Trophoblast cell (in vitro differentiated cells and primary cell): Measurements from ENCODE around the gene SLC35C1.

Experiments used
- DNase-seq, 2 donors: peaks; one replicate each; pipeline ENCODE4 v3.0.0-alpha.2; 2016
- H2AFZ ChIP-seq: 2 replicates; pipeline ENCODE4 v1.6.1; 2013; ENCODE audit warnings: low read length, moderate library complexity, mild to moderate bottlenecking; ENCODE audit not compliant: insufficient read depth, poor library complexity
- H2AK5ac ChIP-seq: 2 replicates; pipeline ENCODE4 v1.6.1; 2013; ENCODE audit warnings: mild to moderate bottlenecking, low read length
- H2BK120ac ChIP-seq: 2 replicates; pipeline ENCODE4 v1.6.1; 2013; ENCODE audit warnings: low read length, mild to moderate bottlenecking, moderate library complexity; ENCODE audit not compliant: insufficient read depth, poor library complexity
- H2BK12ac ChIP-seq: 2 replicates; pipeline ENCODE4 v1.6.1; 2013; ENCODE audit warnings: mild to moderate bottlenecking, low read length, moderate library complexity
- H2BK5ac ChIP-seq: 2 replicates; pipeline ENCODE4 v1.6.1; 2013; ENCODE audit warnings: low read length, low read depth, moderate library complexity, mild to moderate bottlenecking; ENCODE audit not compliant: poor library complexity
- H3K14ac ChIP-seq: 2 replicates; pipeline ENCODE4 v1.6.1; 2013; ENCODE audit warnings: mild to moderate bottlenecking, low read length
- H3K18ac ChIP-seq: 2 replicates; pipeline ENCODE4 v1.6.1; 2013; ENCODE audit warnings: mild to moderate bottlenecking, low read length
- H3K23ac ChIP-seq: 2 replicates; pipeline ENCODE4 v1.6.1; 2013; ENCODE audit warnings: low read length
- H3K27ac ChIP-seq: 2 replicates; pipeline ENCODE4 v1.5.1; 2013; ENCODE audit warnings: low read depth, mild to moderate bottlenecking, inconsistent platforms, low read length, moderate library complexity
- H3K27me3 ChIP-seq: 2 replicates; pipeline ENCODE4 v1.6.1; 2013; ENCODE audit warnings: inconsistent platforms, mild to moderate bottlenecking, low read length, moderate library complexity; ENCODE audit not compliant: insufficient read depth
- H3K36me3 ChIP-seq, 2 experiments: 1 replicate in 1 of 2; 2 replicates in 1 of 2; pipeline ENCODE4 v1.6.1; 2013; ENCODE audit warnings: low read length in 2 of 2, mild to moderate bottlenecking in 2 of 2, moderate library complexity in 1 of 2; ENCODE audit not compliant: insufficient read depth in 2 of 2, control insufficient read depth in 1 of 2
- H3K4ac ChIP-seq: 2 replicates; pipeline ENCODE4 v1.6.1; 2013; ENCODE audit warnings: low read depth, mild to moderate bottlenecking, low read length, moderate library complexity
- H3K4me1 ChIP-seq, 2 experiments: 1 replicate in 1 of 2; 2 replicates in 1 of 2; pipeline ENCODE4 v1.6.1; 2013; ENCODE audit warnings: low read length in 2 of 2, mild to moderate bottlenecking in 2 of 2, moderate library complexity in 1 of 2; ENCODE audit not compliant: insufficient read depth in 2 of 2, control insufficient read depth in 1 of 2
- H3K4me2 ChIP-seq: 2 replicates; pipeline ENCODE4 v1.6.1; 2013; ENCODE audit warnings: inconsistent platforms, mild to moderate bottlenecking, low read length, moderate library complexity
- H3K4me3 ChIP-seq: 2 replicates; pipeline ENCODE4 v1.5.1; 2013; ENCODE audit warnings: mild to moderate bottlenecking, low read depth, low read length, inconsistent platforms
- H3K79me1 ChIP-seq: one replicate; pipeline ENCODE4 v1.6.1; 2013; ENCODE audit warnings: low read length
- H3K79me2 ChIP-seq: 2 replicates; pipeline ENCODE4 v1.6.1; 2013; ENCODE audit warnings: low read length, mild to moderate bottlenecking; ENCODE audit not compliant: control insufficient read depth, insufficient read depth, poor library complexity
- H3K9ac ChIP-seq: 2 replicates; pipeline ENCODE4 v1.6.1; 2013; ENCODE audit warnings: mild to moderate bottlenecking, low read length
- H3K9me3 ChIP-seq: 2 replicates; pipeline ENCODE4 v1.6.1; 2013; ENCODE audit warnings: low read depth, mild to moderate bottlenecking, control low read depth, inconsistent platforms, low read length; ENCODE audit not compliant: insufficient read depth
- H4K12ac ChIP-seq: 2 replicates; pipeline ENCODE4 v1.6.1; 2013; ENCODE audit warnings: low read depth, mild to moderate bottlenecking, low read length, moderate library complexity
- H4K8ac ChIP-seq: 2 replicates; pipeline ENCODE4 v1.6.1; 2013; ENCODE audit warnings: low read depth, mild to moderate bottlenecking, low read length, moderate library complexity
- H4K91ac ChIP-seq: one replicate; pipeline ENCODE4 v1.6.1; 2013; ENCODE audit warnings: low read depth, mild to moderate bottlenecking, low read length, moderate library complexity
- WGBS: extraction: QIAGEN DNeasy Blood & Tissue Kit; methylation state at CpG from one replicate; pipeline ENCODE4 v1.1.7; 2013; ENCODE audit warnings: missing lambda C conversion rate; ENCODE audit not compliant: insufficient read length, insufficient coverage; ENCODE audit errors: extremely low coverage; 5-methylcytosine and 5-hydroxymethylcytosine counted together

Gene SLC35C1

GRCh38 chr11:45844822-45845578 lies 40.1 kb downstream of the SLC35C1 start:
- Histone ChIP-seq H2BK5ac (no peak overlapping the region), H3K36me3 (no peaks in the 10 kb centered on the region), H3K9me3 (peaks cover 3% of the 10 kb centered on the region), H3K23ac (no peak overlapping the region), H4K91ac (no peak overlapping the region), H3K14ac (no peak overlapping the region), H3K79me1 (peaks cover 5% of the 10 kb centered on the region), H3K27me3 (no peaks in the 10 kb centered on the region), H2BK120ac (no peak overlapping the region), H3K4ac (no peak overlapping the region), H3K4me1 (peaks cover 5 to 8% of the 10 kb centered on the region in 2 experiments), H4K8ac (no peak overlapping the region), H3K4me3 (no peak overlapping the region), H2AK5ac (no peak overlapping the region), H3K18ac (no peak overlapping the region), H3K4me2 (no peak overlapping the region), H4K12ac (no peak overlapping the region), H2BK12ac (no peak overlapping the region), H2AFZ (no peak overlapping the region), H3K79me2 (peaks cover 4% of the 10 kb centered on the region), H3K27ac (no peak overlapping the region), H3K9ac (no peak overlapping the region)
- DNase-seq = no peak
- WGBS = no CpG with 5 or more reads among the region's 3 CpGs

DNA sequence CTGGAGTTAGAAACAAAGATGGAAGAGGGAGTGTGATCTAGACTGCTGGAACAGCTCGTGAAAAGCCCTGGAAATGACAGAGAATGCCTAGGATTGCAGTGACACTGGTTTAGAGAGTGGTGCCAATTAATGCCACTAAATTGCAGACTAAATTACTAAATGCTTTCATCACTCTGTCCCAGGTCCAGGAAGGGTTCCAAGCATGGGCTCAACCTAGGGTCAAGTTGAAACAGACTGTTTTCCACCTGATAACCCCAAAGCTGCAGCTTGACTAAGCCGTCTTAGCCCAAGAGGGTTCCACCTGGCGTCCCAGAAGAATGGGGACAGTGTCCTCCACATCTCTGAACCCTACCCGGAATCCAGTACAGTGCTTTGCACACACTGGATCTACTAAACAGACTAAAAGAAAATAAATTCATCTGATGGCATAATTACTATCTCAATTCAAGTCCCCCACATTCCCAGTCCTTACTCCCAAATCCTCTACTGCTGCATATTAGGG lies 41.3 kb downstream of the SLC35C1 start:
- Histone ChIP-seq H2BK12ac (no peak overlapping the region), H3K14ac (no peak overlapping the region), H4K91ac (no peak overlapping the region), H3K27me3 (no peaks in the 10 kb centered on the region), H3K18ac (no peak overlapping the region), H3K79me2 (peaks cover 4% of the 10 kb centered on the region), H4K8ac (no peak overlapping the region), H2AK5ac (no peak overlapping the region), H3K27ac (no peak overlapping the region), H3K4me1 (peaks cover 5 to 8% of the 10 kb centered on the region in 2 experiments), H4K12ac (no peak overlapping the region), H3K9me3 (peaks cover 3% of the 10 kb centered on the region), H2BK120ac (no peak overlapping the region), H2AFZ (no peak overlapping the region), H3K79me1 (peaks cover 5% of the 10 kb centered on the region), H3K9ac (no peak overlapping the region), H3K23ac (no peak overlapping the region), H2BK5ac (no peak overlapping the region), H3K4me2 (no peak overlapping the region), H3K4me3 (no peak overlapping the region), H3K4ac (no peak overlapping the region), H3K36me3 (no peaks in the 10 kb centered on the region)
- no CpG with 5 or more reads among the region's 4 CpGs for WGBS
- DNase-seq = no peak

GRCh38 chr11:45846974-45847910 lies 42.3 kb downstream of the SLC35C1 start, which contains the start of gene CRY2:
Gene CRY2, plus strand, starts transcription at chr11:45847475. Its CDS starts 16 bp downstream, at chr11:45847491.
- peaks cover 5% of the 10 kb centered on the region for H3K79me1 ChIP-seq
- peak within 1 kb of the TSS; percentile 58 for H3K14ac ChIP-seq
- H2AK5ac ChIP-seq = no peak within 1 kb of the TSS
- peak within 1 kb of the TSS; percentile 90 for H3K4me3 ChIP-seq
- H3K36me3 ChIP-seq = no peaks in the 10 kb centered on the region
- no peak within 1 kb of the TSS for H3K23ac ChIP-seq
- no peak within 1 kb of the TSS for H3K4ac ChIP-seq
- no peak within 1 kb of the TSS for H2BK120ac ChIP-seq
- H3K4me1 ChIP-seq = peaks cover 5 to 8% of the 10 kb centered on the region in 2 experiments
- no peak within 1 kb of the TSS for H2BK5ac ChIP-seq
- H3K27ac ChIP-seq = no peak within 1 kb of the TSS
- peak within 1 kb of the TSS; percentile 67 for H3K4me2 ChIP-seq
- peak within 1 kb of the TSS; percentile 37 for H2AFZ ChIP-seq
- WGBS = no CpG with 5 or more reads among the region's 75 CpGs
- peak within 1 kb of the TSS; percentile 0 for H4K91ac ChIP-seq
- peaks cover 4% of the 10 kb centered on the region for H3K79me2 ChIP-seq
- H3K9me3 ChIP-seq = peaks cover 3% of the 10 kb centered on the region
- peak; percentile 99 to 100 for DNase-seq
- H2BK12ac ChIP-seq = no peak within 1 kb of the TSS
- H4K12ac ChIP-seq = no peak within 1 kb of the TSS
- H3K9ac ChIP-seq = peak within 1 kb of the TSS; percentile 63
- no peaks in the 10 kb centered on the region for H3K27me3 ChIP-seq
- peak within 1 kb of the TSS; percentile 0 for H3K18ac ChIP-seq
- peak within 1 kb of the TSS; percentile 0 for H4K8ac ChIP-seq

- no peaks in the 10 kb centered on the region for H3K36me3 ChIP-seq
- no peaks in the 10 kb centered on the region for H3K27me3 ChIP-seq
- H3K79me1 ChIP-seq = peaks cover 5% of the 10 kb centered on the region
- H4K12ac ChIP-seq = no peak overlapping the region
- H3K9ac ChIP-seq = peak overlapping the region; percentile 63
- H3K4me2 ChIP-seq = peak overlapping the region; percentile 67
- WGBS = no CpG with 5 or more reads among the region's 16 CpGs
- peaks cover 5 to 8% of the 10 kb centered on the region in 2 experiments for H3K4me1 ChIP-seq
- H3K14ac ChIP-seq = peak overlapping the region; percentile 58
- no peak overlapping the region for H3K23ac ChIP-seq
- H2BK120ac ChIP-seq = no peak overlapping the region
- peak; percentile 45 to 69 for DNase-seq
- H3K9me3 ChIP-seq = peaks cover 3% of the 10 kb centered on the region
- peaks cover 4% of the 10 kb centered on the region for H3K79me2 ChIP-seq
- H2AFZ ChIP-seq = peak overlapping the region; percentile 0
- H2AK5ac ChIP-seq = no peak overlapping the region
- H2BK12ac ChIP-seq = no peak overlapping the region
- H2BK5ac ChIP-seq = no peak overlapping the region
- H3K4ac ChIP-seq = no peak overlapping the region
- peak overlapping the region; percentile 0 for H3K18ac ChIP-seq
- H3K27ac ChIP-seq = no peak overlapping the region
- peak overlapping the region; percentile 0 for H4K8ac ChIP-seq
- peak overlapping the region; percentile 0 for H4K91ac ChIP-seq
- H3K4me3 ChIP-seq = peak overlapping the region; percentile 90
Measured at GRCh38 chr11:45847911-45848316, 43.0 kb downstream of the SLC35C1 start.
